Measurements from ENCODE around the gene ARMH2. TPM values are rescaled to one million over a fixed set of nuclear protein-coding genes. Genes with fewer than 3 reads are reported as not detected.
A peak's percentile ranks its signal among the peaks of the same experiment; 100 is the strongest.

The ARMH2 gene
- total RNA-seq, 3 donors from 2014 or later (not counting 1 experiment from before 2014, with no cell fraction given): 0.68 to 3.0 (median 1.2) TPM

DNA sequence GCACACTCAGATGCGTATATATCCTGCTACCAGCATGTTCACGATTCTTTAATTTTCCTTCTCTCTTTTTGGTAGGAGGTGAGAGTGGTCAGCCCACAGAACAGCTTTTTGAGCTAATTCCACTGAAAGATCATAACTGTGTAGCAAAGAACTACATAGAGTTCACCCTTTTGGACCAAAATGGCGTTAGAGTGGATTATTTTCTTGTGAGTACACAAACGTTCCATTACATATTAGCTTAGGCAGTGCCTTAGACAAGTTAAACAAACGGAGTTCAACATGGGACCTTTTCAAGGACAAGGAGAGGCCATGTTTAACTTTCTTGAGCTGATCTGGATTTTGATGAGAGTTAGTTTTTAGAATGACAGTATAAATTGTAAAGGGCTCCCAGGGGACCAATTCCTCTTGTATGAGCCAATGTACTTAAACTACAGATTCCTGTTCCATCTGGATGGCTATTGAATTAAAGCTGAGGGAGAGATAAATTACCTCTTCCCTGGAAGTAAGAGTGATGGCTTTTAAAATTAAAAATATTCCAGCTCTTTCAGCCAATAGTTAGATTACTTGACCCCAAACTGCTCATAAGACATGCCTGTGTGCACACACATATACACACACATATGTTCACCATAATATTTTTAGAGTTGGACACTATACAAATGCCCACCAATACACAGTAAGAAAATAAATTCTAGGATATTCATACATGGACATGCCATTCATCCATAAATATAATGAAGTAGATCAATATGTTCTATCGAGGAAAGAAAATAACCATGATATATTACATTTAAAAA lies 25.6 kb upstream of the ARMH2 start:
- H3K36me3 ChIP-seq (ENCODE audit: control insufficient read depth, insufficient read depth, low read length): peaks cover 91% of the 10 kb centered on the region
- 99% methylated on average over 3 of the region's 6 CpGs for WGBS (ENCODE audit: insufficient coverage)
- intact Hi-C loops (cut with micrococcal nuclease): no loop called here
- no peak overlapping the region for H3K4me3 Mint-ChIP-seq
- peaks cover 6% of the 10 kb centered on the region for H3K4me1 ChIP-seq (ENCODE audit: control insufficient read depth, insufficient read depth, low read length)
- TF ChIP-seq, protein P1, sequence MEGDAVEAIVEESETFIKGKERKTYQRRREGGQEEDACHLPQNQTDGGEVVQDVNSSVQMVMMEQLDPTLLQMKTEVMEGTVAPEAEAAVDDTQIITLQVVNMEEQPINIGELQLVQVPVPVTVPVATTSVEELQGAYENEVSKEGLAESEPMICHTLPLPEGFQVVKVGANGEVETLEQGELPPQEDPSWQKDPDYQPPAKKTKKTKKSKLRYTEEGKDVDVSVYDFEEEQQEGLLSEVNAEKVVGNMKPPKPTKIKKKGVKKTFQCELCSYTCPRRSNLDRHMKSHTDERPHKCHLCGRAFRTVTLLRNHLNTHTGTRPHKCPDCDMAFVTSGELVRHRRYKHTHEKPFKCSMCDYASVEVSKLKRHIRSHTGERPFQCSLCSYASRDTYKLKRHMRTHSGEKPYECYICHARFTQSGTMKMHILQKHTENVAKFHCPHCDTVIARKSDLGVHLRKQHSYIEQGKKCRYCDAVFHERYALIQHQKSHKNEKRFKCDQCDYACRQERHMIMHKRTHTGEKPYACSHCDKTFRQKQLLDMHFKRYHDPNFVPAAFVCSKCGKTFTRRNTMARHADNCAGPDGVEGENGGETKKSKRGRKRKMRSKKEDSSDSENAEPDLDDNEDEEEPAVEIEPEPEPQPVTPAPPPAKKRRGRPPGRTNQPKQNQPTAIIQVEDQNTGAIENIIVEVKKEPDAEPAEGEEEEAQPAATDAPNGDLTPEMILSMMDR (IDR thresholded peaks at IDR 0.05): no peak
- ATAC-seq (no peak), DNase-seq (no peak)
- no peaks in the 10 kb centered on the region for H3K27me3 ChIP-seq (ENCODE audit: control insufficient read depth, insufficient read depth, low read length)
- no peaks in the 10 kb centered on the region for H3K9me3 ChIP-seq (ENCODE audit: control insufficient read depth, insufficient read depth, low read length)
- H3K27me3 Mint-ChIP-seq (ENCODE audit: low read depth in 2 of 2): no peaks in the 10 kb centered on the region
- H3K4me1 Mint-ChIP-seq: peaks cover 26 to 30% of the 10 kb centered on the region in 2 donors
- peak overlapping the region; percentile 51 to 61 for H3K27ac Mint-ChIP-seq
- no peak overlapping the region for H3K4me3 ChIP-seq (ENCODE audit: low read length)
- no peak overlapping the region for H3K27ac ChIP-seq (ENCODE audit: low read length)
- peaks cover 13% of the 10 kb centered on the region for H3K36me3 Mint-ChIP-seq
- no peaks in the 10 kb centered on the region for H3K9me3 Mint-ChIP-seq

DNA sequence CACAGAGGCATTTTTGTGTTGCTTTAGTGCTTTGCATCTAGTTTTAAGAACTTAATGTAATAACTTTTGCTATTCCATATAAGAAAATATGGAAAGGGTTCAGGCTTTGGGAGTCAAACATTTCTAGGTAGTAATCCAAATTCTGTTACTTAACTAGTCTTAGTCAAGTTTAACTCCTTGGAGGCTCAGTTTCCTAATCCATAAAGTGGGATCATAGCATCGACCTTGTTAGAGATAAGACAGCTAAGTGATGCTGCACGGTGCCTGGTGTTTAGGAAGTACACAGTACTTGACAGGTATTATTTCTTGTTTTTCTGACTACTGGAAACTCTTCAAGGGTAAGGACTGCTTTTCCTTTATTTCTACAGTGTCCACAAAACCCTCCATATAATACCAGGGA lies 24.5 kb upstream of the ARMH2 start:
- Mint-ChIP-seq H3K36me3 (peaks cover 13% of the 10 kb centered on the region), H3K27ac (peak overlapping the region; percentile 51 to 61), H3K4me3 (no peak overlapping the region), H3K4me1 (peaks cover 30 to 31% of the 10 kb centered on the region in 2 donors), H3K9me3 (no peaks in the 10 kb centered on the region), H3K27me3 (ENCODE audit: low read depth in 2 of 2) (no peaks in the 10 kb centered on the region)
- Histone ChIP-seq H3K36me3 (ENCODE audit: control insufficient read depth, insufficient read depth, low read length) (peaks cover 92% of the 10 kb centered on the region), H3K4me3 (ENCODE audit: low read length) (no peak overlapping the region), H3K4me1 (ENCODE audit: control insufficient read depth, insufficient read depth, low read length) (peaks cover 6% of the 10 kb centered on the region), H3K9me3 (ENCODE audit: control insufficient read depth, insufficient read depth, low read length) (no peaks in the 10 kb centered on the region), H3K27me3 (ENCODE audit: control insufficient read depth, insufficient read depth, low read length) (no peaks in the 10 kb centered on the region), H3K27ac (ENCODE audit: low read length) (no peak overlapping the region)
- WGBS (ENCODE audit: insufficient coverage): 94% methylated on average over 2 of the region's 2 CpGs
- DNase-seq (no peak), ATAC-seq (no peak)
- TF ChIP-seq, protein P1 (IDR thresholded peaks at IDR 0.05): no peak
- intact Hi-C loops (cut with micrococcal nuclease): no loop called here

DNA sequence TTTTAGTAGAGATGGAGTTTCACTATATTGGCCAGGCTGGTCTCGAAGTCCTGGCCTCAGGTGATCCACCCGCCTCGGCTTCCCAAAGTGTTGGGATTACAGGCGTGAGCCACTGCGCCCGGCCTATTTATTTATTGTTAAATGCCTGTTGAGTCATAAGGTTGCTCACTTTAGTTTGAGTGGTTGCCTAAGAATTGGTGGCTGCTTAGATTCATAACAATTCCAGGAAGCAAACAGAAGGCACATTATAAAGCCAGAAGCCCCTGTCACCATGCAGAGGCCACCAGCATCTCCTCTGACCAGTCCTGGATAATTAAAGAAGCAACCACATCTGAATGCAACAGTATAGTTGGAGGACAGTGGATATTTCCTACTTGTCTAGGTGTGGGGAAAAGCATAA lies 24.0 kb upstream of the ARMH2 start:
- ATAC-seq: no peak
- peaks cover 10% of the 10 kb centered on the region for H3K36me3 Mint-ChIP-seq

More for the DNA sequence above, 24.0 kb upstream of the ARMH2 start:
- Mint-ChIP-seq H3K4me1 (peaks cover 28 to 31% of the 10 kb centered on the region in 2 donors), H3K4me3 (no peak overlapping the region), H3K27me3 (ENCODE audit: low read depth in 2 of 2) (no peaks in the 10 kb centered on the region), H3K27ac (peak overlapping the region; percentile 51 to 61), H3K9me3 (no peaks in the 10 kb centered on the region)
- intact Hi-C loops (cut with micrococcal nuclease): no loop called here
- Histone ChIP-seq H3K27me3 (ENCODE audit: control insufficient read depth, insufficient read depth, low read length) (no peaks in the 10 kb centered on the region), H3K4me1 (ENCODE audit: control insufficient read depth, insufficient read depth, low read length) (peaks cover 6% of the 10 kb centered on the region), H3K4me3 (ENCODE audit: low read length) (no peak overlapping the region), H3K36me3 (ENCODE audit: control insufficient read depth, insufficient read depth, low read length) (peaks cover 92% of the 10 kb centered on the region), H3K27ac (ENCODE audit: low read length) (no peak overlapping the region), H3K9me3 (ENCODE audit: control insufficient read depth, insufficient read depth, low read length) (no peaks in the 10 kb centered on the region)
- 95% methylated on average over 6 of the region's 6 CpGs for WGBS (ENCODE audit: insufficient coverage)
- no peak for DNase-seq
- TF ChIP-seq, protein P1 (IDR thresholded peaks at IDR 0.05): no peak
